CD4-positive, alpha-beta T cell treated with Interleukin-10 for 1 hour (primary cell): ENCODE measurements around the gene NALF2.

Experiments used
- DNase-seq: peaks from one replicate; pipeline ENCODE4 v3.0.0-alpha.2; 2020

The NALF2 gene

DNA sequence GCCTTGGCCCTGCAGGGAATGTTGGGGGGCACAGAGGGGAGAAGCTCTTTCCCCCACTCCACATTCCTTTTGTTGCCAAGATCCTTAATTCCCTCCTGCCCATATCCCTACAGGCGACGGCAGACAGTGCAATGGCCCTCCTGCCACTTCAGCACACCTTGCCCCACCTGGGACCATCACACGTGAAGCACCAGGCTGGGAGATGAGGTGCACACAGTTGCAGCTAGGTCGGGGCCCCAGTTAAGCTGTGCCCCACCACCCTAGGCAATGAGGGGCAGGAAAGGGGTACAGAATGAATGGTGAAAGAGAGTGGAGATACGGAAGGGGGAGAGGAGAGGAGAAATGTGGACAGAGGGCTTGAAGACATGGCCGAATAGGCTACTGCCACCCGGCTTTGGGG, 26.2 kb downstream of the NALF2 start:
- DNase-seq: no peak

DNA sequence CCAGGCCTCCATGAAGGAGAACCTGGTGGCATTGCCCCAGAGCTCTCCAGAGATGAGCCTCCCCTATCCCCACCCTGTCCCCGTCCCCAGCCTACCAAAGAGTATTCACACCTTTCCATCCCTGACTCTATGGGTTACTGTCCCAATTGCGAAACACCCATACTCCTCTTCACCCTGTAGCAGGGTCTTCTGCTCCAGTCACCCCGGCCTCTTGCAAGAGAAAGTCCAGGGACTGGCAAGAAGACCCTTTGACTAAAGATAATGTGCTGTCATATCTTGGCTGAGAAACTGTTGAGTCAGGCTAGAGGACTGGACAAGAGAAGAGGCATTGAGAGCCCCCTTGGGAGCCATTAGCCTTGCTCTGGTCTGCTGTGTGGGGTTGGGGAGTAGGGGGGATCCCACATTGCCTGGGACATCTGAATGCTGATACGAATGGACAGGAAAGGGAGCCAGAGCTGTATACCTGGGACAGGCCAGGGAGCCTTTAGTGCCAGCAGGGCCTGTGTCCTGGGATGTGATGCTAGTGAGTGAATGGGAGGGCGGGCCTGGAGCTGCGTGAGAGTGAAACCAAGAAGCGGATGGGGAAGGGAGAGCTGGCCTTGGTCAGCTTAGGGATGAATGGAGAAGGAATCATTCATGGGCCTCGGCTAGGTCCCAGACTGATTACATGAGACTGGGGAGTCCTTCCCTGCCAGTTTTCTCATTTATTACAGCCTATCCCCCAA, 27.1 kb downstream of the NALF2 start:
- DNase-seq: no peak

DNA sequence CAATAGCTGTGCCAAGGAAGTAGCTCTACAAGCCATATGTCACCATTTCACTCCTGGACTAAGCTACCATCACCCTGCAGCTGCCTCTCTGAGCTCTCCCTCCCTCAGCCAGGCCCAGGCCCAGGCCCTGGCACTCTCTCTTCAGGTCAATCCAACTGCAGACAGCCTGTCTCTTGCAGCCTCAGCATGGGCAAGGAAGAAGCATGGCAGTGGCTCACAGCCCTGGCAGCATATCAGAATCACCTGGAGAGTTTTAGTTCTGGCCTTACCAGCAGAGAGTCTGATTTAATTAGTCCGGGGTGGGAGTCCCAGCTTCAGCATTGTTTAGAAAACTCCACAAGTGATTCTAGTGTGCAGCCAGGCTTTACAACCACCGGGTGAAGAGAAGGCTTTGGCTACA, 31.5 kb downstream of the NALF2 start:
- DNase-seq: no peak

DNA sequence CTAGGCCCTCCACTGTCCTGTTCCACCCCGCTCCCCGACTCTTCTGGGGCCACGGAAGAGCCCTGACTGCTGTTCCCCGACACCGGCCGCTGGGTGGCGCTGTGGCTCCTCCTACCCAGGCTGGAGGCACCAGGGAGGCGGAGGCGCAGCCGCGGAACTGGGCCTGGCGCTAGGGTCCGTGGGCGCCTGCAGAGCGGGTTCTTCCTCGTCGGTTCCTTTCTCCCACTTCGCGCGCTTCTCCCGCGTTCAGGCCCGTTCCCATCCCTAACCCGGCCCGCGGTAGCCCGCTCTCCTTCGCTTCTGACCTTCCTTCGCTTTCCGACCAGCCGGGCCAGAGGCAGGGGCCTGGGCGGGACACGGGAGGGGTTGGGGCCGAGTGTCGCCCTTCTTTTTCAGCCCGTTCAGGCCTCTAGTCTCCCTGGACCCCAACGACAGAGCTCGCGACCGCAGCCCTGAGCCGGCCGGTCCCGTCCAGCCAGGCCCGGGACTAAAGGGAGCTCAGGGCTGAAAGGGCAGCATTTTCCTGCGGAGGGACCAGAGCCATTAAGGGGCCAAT, 34.3 kb downstream of the NALF2 start:
- peak; percentile 69 for DNase-seq

DNA sequence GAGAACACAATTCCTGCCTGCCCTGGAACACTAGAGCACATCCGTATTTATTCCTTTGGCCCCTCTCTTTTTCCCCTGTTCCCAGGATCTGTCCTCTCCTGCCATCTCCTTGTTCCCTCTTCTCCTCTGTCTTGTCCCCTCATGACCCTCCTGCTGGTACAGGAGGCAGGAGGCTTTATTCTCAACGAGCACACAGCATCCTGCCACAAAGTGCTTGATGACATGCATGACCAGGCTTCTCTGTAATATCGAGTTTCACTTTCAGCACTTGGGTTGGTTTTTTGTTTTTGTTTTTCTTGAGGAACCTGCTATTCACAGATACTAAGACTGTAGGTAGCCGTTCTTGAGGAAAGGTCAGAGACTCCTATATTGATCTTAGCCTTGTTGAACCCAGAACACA, 35.3 kb downstream of the NALF2 start:
- DNase-seq: peak; percentile 1

DNA sequence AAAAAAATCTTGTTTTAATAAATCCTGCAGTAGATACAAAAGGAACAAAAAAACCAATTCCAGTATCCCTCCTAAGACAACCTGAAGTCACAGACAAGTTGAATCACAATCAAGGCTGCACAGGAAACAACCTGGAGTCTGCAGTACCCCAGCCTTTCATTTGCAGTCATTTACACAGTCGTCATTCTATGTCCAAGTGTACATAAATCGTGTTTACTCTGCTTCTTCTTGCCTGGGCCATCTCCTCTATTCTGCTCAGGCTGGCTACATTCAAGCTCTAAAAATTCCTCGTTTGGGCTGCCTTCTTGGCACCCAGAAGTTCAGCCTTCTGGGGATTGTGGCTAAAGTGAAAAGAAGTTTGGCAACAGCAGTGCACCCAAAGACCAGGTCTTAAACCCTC, 37.8 kb downstream of the NALF2 start:
- no peak for DNase-seq

DNA sequence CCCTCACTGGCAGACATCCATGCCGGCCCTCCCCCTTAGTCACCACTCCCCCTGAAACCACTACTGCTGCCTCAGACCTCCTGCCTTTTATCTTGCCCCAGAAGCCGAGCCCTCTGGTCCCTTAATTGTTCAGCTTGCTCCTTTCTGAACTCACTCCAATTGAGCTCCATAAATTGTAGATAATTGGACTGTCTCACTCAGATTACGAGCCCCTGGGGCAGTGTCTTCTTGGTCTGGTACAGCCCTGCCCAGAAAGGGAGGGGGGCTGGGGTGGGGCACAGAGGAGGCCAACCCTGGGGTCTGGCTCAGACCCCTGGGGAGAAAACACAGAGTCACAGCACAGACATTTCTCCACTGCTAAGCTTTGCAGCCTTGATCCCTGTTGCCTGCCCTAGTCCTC, 39.4 kb downstream of the NALF2 start:
- no peak for DNase-seq

DNA sequence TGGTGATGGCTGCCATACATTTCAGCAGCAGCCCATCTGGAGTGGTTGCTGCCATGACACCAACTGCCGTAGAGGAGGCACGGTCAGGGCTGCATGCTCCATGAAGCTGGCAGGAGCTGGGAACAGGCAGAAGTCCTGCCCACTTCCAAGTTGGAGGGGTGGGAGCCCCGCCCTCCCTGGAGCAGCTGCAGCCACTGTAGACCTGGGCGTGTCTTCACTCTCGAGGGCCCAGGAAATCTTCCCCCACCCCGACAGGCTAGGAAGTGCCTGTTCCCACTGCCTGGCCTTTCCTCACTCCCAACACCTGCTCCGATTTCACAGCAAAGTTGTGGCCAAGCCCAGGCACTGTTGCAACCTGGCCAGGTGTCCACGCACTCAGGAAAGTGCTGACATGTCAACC, 42.3 kb downstream of the NALF2 start:
- DNase-seq: no peak

DNA sequence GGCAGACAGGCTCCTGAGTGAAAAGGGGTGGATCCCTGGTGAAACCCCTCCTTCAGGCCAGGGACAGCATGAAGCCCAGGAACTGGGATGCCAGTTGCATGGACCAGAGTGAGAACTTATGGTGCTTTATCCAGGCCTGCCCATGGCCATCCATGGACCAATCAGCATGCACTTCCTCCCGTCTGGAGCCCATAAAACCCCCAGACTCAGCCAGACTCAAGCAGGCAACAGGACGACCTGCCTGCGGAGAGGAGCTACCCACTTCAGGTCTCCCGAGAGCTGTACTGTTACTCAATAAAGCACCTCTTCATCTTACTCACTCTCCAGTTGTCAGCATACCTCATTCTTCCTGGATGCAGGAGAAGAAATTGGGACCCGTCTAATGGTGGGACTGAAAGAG, 42.9 kb downstream of the NALF2 start:
- no peak for DNase-seq

DNA sequence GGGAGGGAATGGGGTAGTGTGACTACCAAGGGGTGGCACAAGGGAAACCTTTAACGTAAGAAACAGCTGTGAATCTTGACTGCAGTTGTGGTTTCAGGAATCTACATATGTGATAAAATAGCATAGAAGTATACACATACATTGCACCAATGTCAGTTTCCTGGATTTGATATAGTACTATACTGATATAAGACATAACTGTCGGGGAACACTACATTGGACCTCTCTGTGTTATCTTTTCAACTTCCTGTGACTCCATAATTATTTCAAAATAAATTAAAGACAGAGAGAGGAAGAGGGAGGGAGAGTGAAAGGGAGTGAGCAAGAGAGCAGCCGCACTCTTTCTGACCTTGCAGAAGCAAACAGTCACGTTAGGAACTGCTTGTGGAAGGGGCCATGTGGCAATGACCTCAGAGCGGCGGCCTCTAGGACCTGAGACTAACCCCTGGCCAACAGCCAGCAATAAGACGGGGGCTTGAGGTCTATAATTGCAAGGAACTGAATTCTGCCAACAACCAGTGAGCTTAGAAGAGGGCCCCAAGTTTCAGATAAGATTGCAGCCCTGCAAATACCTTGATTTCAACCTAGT, 47.4 kb downstream of the NALF2 start:
- no peak for DNase-seq

DNA sequence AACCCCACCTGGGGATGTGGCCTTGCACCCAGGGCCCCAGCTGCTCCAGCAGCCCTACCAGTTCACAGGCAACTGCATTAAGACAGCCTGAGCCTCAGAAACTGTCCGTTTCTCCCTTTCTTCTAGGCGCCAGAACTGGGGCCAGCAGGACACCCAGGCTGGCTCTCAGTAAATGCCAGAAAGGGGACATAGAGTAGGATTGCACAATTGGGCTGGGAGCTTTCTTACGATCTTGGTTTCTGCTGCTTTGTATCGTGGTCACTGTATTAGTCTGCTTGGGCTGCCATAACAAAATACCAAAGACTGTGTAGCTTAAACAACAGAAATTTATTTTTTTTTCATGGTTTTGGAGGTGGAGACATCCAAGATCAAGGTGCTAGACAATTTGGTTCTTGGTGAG, 48.4 kb downstream of the NALF2 start:
- DNase-seq: no peak
